ENCODE data around the gene RIPOR2.

Gene RIPOR2

GRCh38 chr6:24974182-24975171 lies 38.7 kb upstream of the RIPOR2 start:
- no peak for TF ChIP-seq CTCF (conservative IDR thresholded peaks at IDR 0.05; ENCODE audit: low read length)
- DNase-seq (ENCODE audit: low read depth): no peak
- H3K4me3 ChIP-seq (ENCODE audit: low read length): no peak overlapping the region

- DNase-seq (ENCODE audit: low read depth): no peak
- no peak overlapping the region for H3K4me3 ChIP-seq (ENCODE audit: low read length)
- TF ChIP-seq CTCF (conservative IDR thresholded peaks at IDR 0.05; ENCODE audit: low read length): no peak
Observed at GRCh38 chr6:24972311-24972958, 36.7 kb upstream of the RIPOR2 start.

GRCh38 chr6:24971067-24971466 lies 35.3 kb upstream of the RIPOR2 start:
- H3K4me3 ChIP-seq (ENCODE audit: low read length): no peak overlapping the region
- TF ChIP-seq CTCF (conservative IDR thresholded peaks at IDR 0.05; ENCODE audit: low read length): no peak
- no peak for DNase-seq (ENCODE audit: low read depth)

GRCh38 chr6:24969343-24969860 lies 33.6 kb upstream of the RIPOR2 start:
- no peak for TF ChIP-seq CTCF (conservative IDR thresholded peaks at IDR 0.05; ENCODE audit: low read length)
- H3K4me3 ChIP-seq (ENCODE audit: low read length): no peak overlapping the region

GRCh38 chr6:24968783-24969182 lies 33.0 kb upstream of the RIPOR2 start:
- no peak overlapping the region for H3K4me3 ChIP-seq (ENCODE audit: low read length)
- no peak for TF ChIP-seq CTCF (conservative IDR thresholded peaks at IDR 0.05; ENCODE audit: low read length)
- no peak for DNase-seq (ENCODE audit: low read depth)

More at GRCh38 chr6:24969343-24969860, 33.6 kb upstream of the RIPOR2 start:
- DNase-seq (ENCODE audit: low read depth): no peak

GRCh38 chr6:24967211-24967610 lies 31.5 kb upstream of the RIPOR2 start:
- DNase-seq (ENCODE audit: low read depth): no peak
- H3K4me3 ChIP-seq (ENCODE audit: low read length): no peak overlapping the region
- no peak for TF ChIP-seq CTCF (conservative IDR thresholded peaks at IDR 0.05; ENCODE audit: low read length)

All from AG10803 (cell line).